PC-9 (cell line): ENCODE measurements around the gene KRT82.

ENCODE experiments used
- EZH2 ChIP-seq: fragments of 200-600 bp; sonication (generic); IDR thresholded peaks from 2 replicates; pipeline ENCODE4 v1.8.0; 2017; ENCODE audit warnings: antibody characterized with exemption, low read depth
- TF ChIP-seq, protein P1 (sequence below): fragments of 200-600 bp; sonication (generic); conservative IDR thresholded peaks from 2 replicates; pipeline ENCODE4 v1.6.1; 2017; ENCODE audit warnings: mixed run types, antibody characterized with exemption, mild to moderate bottlenecking, moderate library complexity

DNA sequence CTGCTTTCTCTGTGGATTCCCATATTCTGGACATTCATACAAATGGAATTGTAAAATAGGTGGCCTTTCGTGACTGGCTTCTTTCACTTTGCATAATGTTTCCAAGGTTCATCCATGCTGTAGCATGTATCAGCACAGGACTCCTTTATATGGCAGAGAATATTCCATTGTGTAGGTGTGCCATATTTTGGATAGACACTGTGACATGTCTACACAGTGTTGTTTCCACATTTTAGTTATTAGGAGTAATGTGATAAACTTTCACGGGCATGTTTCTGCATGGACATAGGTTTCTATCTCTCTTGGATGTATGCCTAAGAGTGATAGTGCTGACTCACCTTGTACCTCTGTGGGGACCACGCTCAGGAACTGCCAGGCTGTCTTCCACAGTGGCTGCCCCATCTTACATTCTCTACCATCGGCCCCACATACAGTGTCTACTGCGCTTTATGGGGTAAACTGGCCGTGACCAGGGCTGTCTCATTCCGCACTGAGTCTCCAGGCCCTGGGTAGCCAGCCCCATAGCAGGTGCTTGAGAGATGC is 13.6 kb downstream of the KRT82 start:
- no peak for TF ChIP-seq EZH2
- TF ChIP-seq, protein P1, sequence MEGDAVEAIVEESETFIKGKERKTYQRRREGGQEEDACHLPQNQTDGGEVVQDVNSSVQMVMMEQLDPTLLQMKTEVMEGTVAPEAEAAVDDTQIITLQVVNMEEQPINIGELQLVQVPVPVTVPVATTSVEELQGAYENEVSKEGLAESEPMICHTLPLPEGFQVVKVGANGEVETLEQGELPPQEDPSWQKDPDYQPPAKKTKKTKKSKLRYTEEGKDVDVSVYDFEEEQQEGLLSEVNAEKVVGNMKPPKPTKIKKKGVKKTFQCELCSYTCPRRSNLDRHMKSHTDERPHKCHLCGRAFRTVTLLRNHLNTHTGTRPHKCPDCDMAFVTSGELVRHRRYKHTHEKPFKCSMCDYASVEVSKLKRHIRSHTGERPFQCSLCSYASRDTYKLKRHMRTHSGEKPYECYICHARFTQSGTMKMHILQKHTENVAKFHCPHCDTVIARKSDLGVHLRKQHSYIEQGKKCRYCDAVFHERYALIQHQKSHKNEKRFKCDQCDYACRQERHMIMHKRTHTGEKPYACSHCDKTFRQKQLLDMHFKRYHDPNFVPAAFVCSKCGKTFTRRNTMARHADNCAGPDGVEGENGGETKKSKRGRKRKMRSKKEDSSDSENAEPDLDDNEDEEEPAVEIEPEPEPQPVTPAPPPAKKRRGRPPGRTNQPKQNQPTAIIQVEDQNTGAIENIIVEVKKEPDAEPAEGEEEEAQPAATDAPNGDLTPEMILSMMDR = no peak
